Parathyroid adenoma (tissue), 2 donors: ENCODE measurements around the gene RNU7-1.

Experiments used
- H2AFZ ChIP-seq: fragments of 300-600 bp; sonication (generic); one replicate; pipeline ENCODE4 v1.7.0; 2017; ENCODE audit warnings: antibody characterized with exemption, mild to moderate bottlenecking
- H3K27ac ChIP-seq: fragments of 300-600 bp; sonication (generic); one replicate; pipeline ENCODE4 v1.7.0; 2017
- H3K27me3 ChIP-seq: fragments of 300-600 bp; sonication (generic); one replicate; pipeline ENCODE4 v1.7.0; 2017; ENCODE audit warnings: low read length; ENCODE audit not compliant: control insufficient read depth, insufficient read depth
- H3K36me3 ChIP-seq: fragments of 300-600 bp; sonication (generic); one replicate; pipeline ENCODE4 v1.7.0; 2017; ENCODE audit warnings: low read length; ENCODE audit not compliant: control insufficient read depth, insufficient read depth
- H3K4me1 ChIP-seq: fragments of 300-600 bp; sonication (generic); one replicate; pipeline ENCODE4 v1.7.0; 2017; ENCODE audit warnings: control low read depth
- H3K4me2 ChIP-seq: fragments of 300-600 bp; sonication (generic); one replicate; pipeline ENCODE4 v1.7.0; 2017; ENCODE audit warnings: low read length
- H3K4me3 ChIP-seq: fragments of 300-600 bp; sonication (generic); one replicate; pipeline ENCODE4 v1.7.0; 2017; ENCODE audit warnings: low read depth, low read length
- H3K79me2 ChIP-seq: fragments of 300-600 bp; sonication (generic); one replicate; pipeline ENCODE4 v1.7.0; 2017; ENCODE audit warnings: control low read depth
- H3K9ac ChIP-seq: fragments of 300-600 bp; sonication (generic); one replicate; pipeline ENCODE4 v1.7.0; 2017; ENCODE audit warnings: mild to moderate bottlenecking
- H3K9me3 ChIP-seq: fragments of 300-600 bp; sonication (generic); one replicate; pipeline ENCODE4 v1.7.0; 2017; ENCODE audit warnings: low read length; ENCODE audit not compliant: control insufficient read depth
- CTCF ChIP-seq: fragments of 300-600 bp; sonication (generic); IDR thresholded peaks from one replicate; pipeline ENCODE4 v1.7.0; 2017; ENCODE audit warnings: antibody characterized with exemption, mild to moderate bottlenecking
- donor health status: primary hyperparathyroidism.

The RNU7-1 gene

DNA sequence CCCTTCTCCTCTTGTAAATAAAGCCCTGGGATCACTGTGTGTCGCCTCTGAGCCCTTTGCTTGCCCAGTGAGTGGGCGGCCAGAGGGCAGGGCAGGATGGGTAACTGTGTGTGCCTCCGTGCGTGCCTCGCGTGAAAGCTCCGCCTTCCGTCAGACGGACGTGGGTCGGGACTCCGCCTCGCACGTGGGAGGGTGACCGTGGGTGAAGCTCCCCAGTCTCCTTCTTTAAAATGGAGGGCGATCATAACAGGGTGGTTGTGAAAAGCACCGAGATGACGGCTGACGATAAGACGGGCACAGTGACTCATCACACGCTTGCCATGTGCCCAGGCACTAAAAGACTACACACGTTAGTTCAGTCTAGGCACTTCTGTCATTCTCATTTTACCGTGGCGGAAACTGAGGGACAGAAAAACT lies 17.7 kb downstream of the RNU7-1 start:
- no peaks in the 10 kb centered on the region for H3K27me3 ChIP-seq
- H3K79me2 ChIP-seq, result peaks cover 25% of the 10 kb centered on the region
- H3K9me3 ChIP-seq, result no peaks in the 10 kb centered on the region
- H3K4me3 ChIP-seq, result peak overlapping the region; percentile 99
- peak overlapping the region; percentile 82 for H3K4me2 ChIP-seq
- H3K9ac ChIP-seq, result no peak overlapping the region
- no peak for TF ChIP-seq CTCF
- H3K4me1 ChIP-seq, result peaks cover 29% of the 10 kb centered on the region
- peak overlapping the region; percentile 94 for H2AFZ ChIP-seq
- no peaks in the 10 kb centered on the region for H3K36me3 ChIP-seq
- peak overlapping the region; percentile 98 for H3K27ac ChIP-seq

DNA sequence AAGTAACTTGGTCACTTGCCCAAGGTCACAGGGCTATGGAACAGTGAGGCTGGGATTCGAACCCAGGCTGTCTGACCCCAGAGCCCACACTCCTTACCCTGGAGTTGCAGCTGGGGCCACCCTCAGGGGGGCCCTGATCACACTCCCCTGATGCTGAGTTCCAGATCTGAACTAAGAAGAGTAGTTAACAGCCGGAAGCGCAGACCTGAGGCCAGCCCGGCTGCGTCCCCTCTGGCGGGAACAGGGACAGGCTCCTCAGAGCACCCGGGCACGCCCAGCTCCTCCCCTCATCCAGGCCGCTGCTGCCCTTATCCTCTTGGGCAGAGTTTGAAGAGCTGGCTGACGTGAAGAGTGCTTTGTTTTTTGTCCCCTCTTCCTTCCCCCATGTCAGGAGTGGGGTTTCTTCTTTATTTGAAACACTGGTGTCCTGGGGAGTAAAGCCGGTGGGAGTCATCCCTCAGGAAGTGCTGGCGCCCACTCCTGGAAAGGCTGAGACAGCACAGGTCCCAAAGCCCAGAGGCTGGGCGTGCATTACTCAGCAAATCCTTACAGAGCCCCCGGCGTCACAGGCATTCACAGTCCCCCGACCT lies 18.2 kb downstream of the RNU7-1 start:
- peak overlapping the region; percentile 99 for H3K4me3 ChIP-seq
- peak overlapping the region; percentile 82 for H3K4me2 ChIP-seq
- H3K27ac ChIP-seq, result peak overlapping the region; percentile 98
- peaks cover 30% of the 10 kb centered on the region for H3K79me2 ChIP-seq
- no peaks in the 10 kb centered on the region for H3K36me3 ChIP-seq
- H3K9me3 ChIP-seq, result no peaks in the 10 kb centered on the region
- no peak overlapping the region for H3K9ac ChIP-seq
- H3K4me1 ChIP-seq, result peaks cover 26% of the 10 kb centered on the region
- peak; percentile 51 for TF ChIP-seq CTCF
- no peaks in the 10 kb centered on the region for H3K27me3 ChIP-seq
- H2AFZ ChIP-seq, result peak overlapping the region; percentile 94

- TF ChIP-seq CTCF, result no peak
- H3K27me3 ChIP-seq, result no peaks in the 10 kb centered on the region
- H3K9ac ChIP-seq, result peak overlapping the region; percentile 100
- H3K36me3 ChIP-seq, result no peaks in the 10 kb centered on the region
- H3K4me2 ChIP-seq, result peak overlapping the region; percentile 82
- peak overlapping the region; percentile 94 for H2AFZ ChIP-seq
- H3K79me2 ChIP-seq, result peaks cover 34% of the 10 kb centered on the region
- H3K9me3 ChIP-seq, result no peaks in the 10 kb centered on the region
- peak overlapping the region; percentile 99 for H3K4me3 ChIP-seq
- peak overlapping the region; percentile 98 for H3K27ac ChIP-seq
- peaks cover 21% of the 10 kb centered on the region for H3K4me1 ChIP-seq
Observed at GRCh38 chr12:6962285-6963015, 18.8 kb downstream of the RNU7-1 start.

- peak overlapping the region; percentile 94 for H2AFZ ChIP-seq
- no peak for TF ChIP-seq CTCF
- peak overlapping the region; percentile 99 for H3K4me3 ChIP-seq
- H3K4me2 ChIP-seq, result peak overlapping the region; percentile 97
- H3K9ac ChIP-seq, result peak overlapping the region; percentile 100
- H3K36me3 ChIP-seq, result no peaks in the 10 kb centered on the region
- H3K79me2 ChIP-seq, result peaks cover 42% of the 10 kb centered on the region
- H3K9me3 ChIP-seq, result no peaks in the 10 kb centered on the region
- peak overlapping the region; percentile 98 for H3K27ac ChIP-seq
- peaks cover 21% of the 10 kb centered on the region for H3K4me1 ChIP-seq
- no peaks in the 10 kb centered on the region for H3K27me3 ChIP-seq
Observed at GRCh38 chr12:6963016-6963731, 19.6 kb downstream of the RNU7-1 start.
